Lower lobe of right lung (tissue), 2 donors: Measurements from ENCODE around the gene TXNRD1. TPM values are rescaled to one million over a fixed set of nuclear protein-coding genes. Genes with fewer than 3 reads are reported as not detected.

Experiments used
- ATAC-seq, 2 donors: fragments of 200-7000 bp; cut with Tn5 transposase; one replicate each; pipeline ENCODE4 v1.9.1; 2020 to 2022; ENCODE audit warnings: mild to moderate bottlenecking in 2 of 2, moderate library complexity in 2 of 2
- DNase-seq: peaks from one replicate; pipeline ENCODE4 v3.0.0-alpha.2; 2020
- H3K27ac ChIP-seq: fragments of 200-600 bp; one replicate; pipeline ENCODE4 v1.8.0; 2022
- H3K27me3 ChIP-seq: fragments of 200-600 bp; one replicate; pipeline ENCODE4 v1.8.0; 2022; ENCODE audit warnings: low read depth
- H3K36me3 ChIP-seq: fragments of 200-600 bp; one replicate; pipeline ENCODE4 v1.8.0; 2022; ENCODE audit warnings: mild to moderate bottlenecking
- H3K4me1 ChIP-seq: fragments of 200-600 bp; one replicate; pipeline ENCODE4 v1.8.0; 2022
- H3K4me3 ChIP-seq: fragments of 200-600 bp; one replicate; pipeline ENCODE4 v1.8.0; 2022; ENCODE audit warnings: mild to moderate bottlenecking
- H3K9me3 ChIP-seq: fragments of 200-600 bp; one replicate; pipeline ENCODE4 v1.8.0; 2022
- CTCF ChIP-seq: fragments of 200-600 bp; IDR thresholded peaks from one replicate; pipeline ENCODE4 v1.8.0; 2022; ENCODE audit warnings: antibody characterized with exemption, mild to moderate bottlenecking
- intact Hi-C: fragments of 100-400 bp; cut with DNase I; formaldehyde crosslinking; loops from one replicate; pipeline ENCODE4 v1.11.0; 2022
- total RNA-seq: library from RNA; stranded (reverse); fragmentation: NEBNext Ultra II Directional; extraction: Animal tissue kit (Norgen Biotek cat#: 25700); gene quantifications from one replicate; pipeline ENCODE4 v1.2.1, GENCODE V29; 2021
- donor health status: DM: no; HTN: yes; CAD: no; lungs with severe emphysema.

The TXNRD1 gene
- total RNA-seq, 1 donor from 2014 or later = 144 TPM

GRCh38 chr12:104187446-104188155, 28.0 kb upstream of the TXNRD1 start:
- no peaks in the 10 kb centered on the region for H3K36me3 ChIP-seq
- no peak for DNase-seq
- no peaks in the 10 kb centered on the region for H3K27me3 ChIP-seq
- TF ChIP-seq CTCF = no peak
- H3K4me1 ChIP-seq = peaks cover 1% of the 10 kb centered on the region
- H3K4me3 ChIP-seq = no peak overlapping the region
- no peak overlapping the region for H3K27ac ChIP-seq
- no peak for ATAC-seq
- intact Hi-C loops = no loop called here
- peaks cover 13% of the 10 kb centered on the region for H3K9me3 ChIP-seq

GRCh38 chr12:104188534-104188933, 27.0 kb upstream of the TXNRD1 start:
- Histone ChIP-seq H3K4me3 (no peak overlapping the region), H3K9me3 (peaks cover 9% of the 10 kb centered on the region), H3K36me3 (no peaks in the 10 kb centered on the region), H3K27ac (no peak overlapping the region), H3K4me1 (no peaks in the 10 kb centered on the region), H3K27me3 (no peaks in the 10 kb centered on the region)
- no peak for ATAC-seq
- TF ChIP-seq CTCF = no peak
- DNase-seq = no peak
- intact Hi-C loops = no loop called here

DNA sequence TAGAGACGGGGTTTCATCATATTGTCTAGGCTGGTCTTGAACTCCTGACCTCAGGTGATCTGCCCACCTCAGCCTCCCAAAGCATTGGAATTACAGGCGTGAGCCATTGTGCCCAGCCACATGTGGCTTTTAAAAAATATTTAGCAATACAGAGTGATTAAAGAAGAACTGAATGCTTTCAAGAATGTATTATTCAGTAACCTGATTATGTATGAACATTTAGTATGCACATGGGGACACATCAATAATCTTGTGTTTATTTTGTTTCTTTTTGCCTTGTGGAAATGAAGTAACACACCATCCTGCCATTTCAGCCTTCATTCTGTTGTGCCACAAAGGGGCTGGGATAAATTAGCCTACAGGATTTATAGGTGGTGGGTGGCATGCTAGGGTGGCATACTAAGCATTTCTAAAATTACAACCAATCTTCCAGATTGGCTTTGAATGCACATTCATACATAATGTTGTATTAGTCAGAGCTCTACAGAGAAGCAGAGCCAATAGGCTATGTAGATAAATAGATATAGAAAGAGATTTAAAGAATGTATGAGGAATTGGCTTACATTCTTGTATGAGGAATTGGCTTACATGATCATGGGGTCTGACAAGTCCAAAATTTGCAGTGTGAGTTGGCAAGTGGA, 25.5 kb upstream of the TXNRD1 start:
- DNase-seq = no peak
- no peaks in the 10 kb centered on the region for H3K9me3 ChIP-seq
- H3K36me3 ChIP-seq = no peaks in the 10 kb centered on the region
- H3K27me3 ChIP-seq = no peaks in the 10 kb centered on the region
- intact Hi-C loops = no loop called here
- H3K4me1 ChIP-seq = no peaks in the 10 kb centered on the region
- ATAC-seq = no peak
- no peak overlapping the region for H3K4me3 ChIP-seq
- no peak overlapping the region for H3K27ac ChIP-seq
- TF ChIP-seq CTCF = no peak

- ATAC-seq (no peak), DNase-seq (no peak)
- no peak for TF ChIP-seq CTCF
- Histone ChIP-seq H3K27me3 (no peaks in the 10 kb centered on the region), H3K4me3 (no peak overlapping the region), H3K4me1 (no peaks in the 10 kb centered on the region), H3K9me3 (no peaks in the 10 kb centered on the region), H3K36me3 (no peaks in the 10 kb centered on the region), H3K27ac (no peak overlapping the region)
- intact Hi-C loops = no loop called here
Observed at GRCh38 chr12:104190641-104191176, 24.9 kb upstream of the TXNRD1 start.

DNA sequence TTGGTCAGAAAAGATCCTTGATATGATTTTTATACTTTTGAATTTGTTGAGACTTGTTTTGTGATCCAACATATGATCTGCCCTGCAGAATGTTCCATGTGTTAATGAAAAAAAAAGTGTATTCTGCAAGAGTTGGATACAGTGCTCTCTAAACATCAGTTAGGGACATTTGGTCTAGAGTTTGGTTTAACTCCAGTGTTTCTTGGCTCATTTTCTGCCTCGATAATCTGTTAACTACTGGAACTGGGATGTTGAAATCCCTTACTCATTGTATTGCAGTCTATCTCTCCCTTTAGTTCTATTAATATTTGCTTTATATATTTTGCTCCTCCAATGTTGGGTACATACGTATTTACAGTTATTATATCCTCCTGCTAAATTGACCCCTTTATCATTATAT, 18.3 kb upstream of the TXNRD1 start:
- Histone ChIP-seq H3K27ac (no peak overlapping the region), H3K4me1 (peaks cover 7% of the 10 kb centered on the region), H3K9me3 (no peaks in the 10 kb centered on the region), H3K27me3 (no peaks in the 10 kb centered on the region), H3K36me3 (no peaks in the 10 kb centered on the region), H3K4me3 (no peak overlapping the region)
- intact Hi-C loops = no loop called here
- no peak for DNase-seq
- TF ChIP-seq CTCF = no peak
- no peak for ATAC-seq
